Fibroblast of mammary gland (primary cell): ENCODE results near the gene SOD2.

Experiments
- DNase-seq: peaks from one replicate; pipeline ENCODE4 v3.0.0-alpha.2; 2010; ENCODE audit warnings: low read depth
- H3K4me3 ChIP-seq: 2 replicates; pipeline ENCODE4 v1.5.1; 2011; ENCODE audit warnings: low read depth, mild to moderate bottlenecking, low read length, moderate library complexity; ENCODE audit not compliant: control insufficient read depth
- TF ChIP-seq, protein P1 (sequence below): conservative IDR thresholded peaks from 2 replicates; pipeline ENCODE4 v1.5.1; 2011; ENCODE audit warnings: low read depth, low read length, inconsistent platforms; ENCODE audit not compliant: control insufficient read depth, insufficient read depth

SOD2 gene

DNA sequence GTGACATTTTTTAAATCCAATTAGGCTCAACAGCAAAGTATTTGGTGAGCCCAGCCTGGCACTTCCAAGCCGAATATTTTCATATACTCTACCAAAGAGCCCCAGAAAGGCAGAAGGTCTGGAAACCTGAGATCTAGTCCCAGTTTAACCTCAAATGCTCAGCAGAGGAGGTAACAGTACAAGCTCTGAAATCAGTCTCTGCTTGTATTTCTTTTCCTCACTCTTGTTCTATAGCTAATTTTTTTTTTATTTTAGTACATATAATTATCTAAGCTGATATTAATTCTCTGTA is 9.1 kb downstream of the SOD2 start:
- TF ChIP-seq, protein P1, sequence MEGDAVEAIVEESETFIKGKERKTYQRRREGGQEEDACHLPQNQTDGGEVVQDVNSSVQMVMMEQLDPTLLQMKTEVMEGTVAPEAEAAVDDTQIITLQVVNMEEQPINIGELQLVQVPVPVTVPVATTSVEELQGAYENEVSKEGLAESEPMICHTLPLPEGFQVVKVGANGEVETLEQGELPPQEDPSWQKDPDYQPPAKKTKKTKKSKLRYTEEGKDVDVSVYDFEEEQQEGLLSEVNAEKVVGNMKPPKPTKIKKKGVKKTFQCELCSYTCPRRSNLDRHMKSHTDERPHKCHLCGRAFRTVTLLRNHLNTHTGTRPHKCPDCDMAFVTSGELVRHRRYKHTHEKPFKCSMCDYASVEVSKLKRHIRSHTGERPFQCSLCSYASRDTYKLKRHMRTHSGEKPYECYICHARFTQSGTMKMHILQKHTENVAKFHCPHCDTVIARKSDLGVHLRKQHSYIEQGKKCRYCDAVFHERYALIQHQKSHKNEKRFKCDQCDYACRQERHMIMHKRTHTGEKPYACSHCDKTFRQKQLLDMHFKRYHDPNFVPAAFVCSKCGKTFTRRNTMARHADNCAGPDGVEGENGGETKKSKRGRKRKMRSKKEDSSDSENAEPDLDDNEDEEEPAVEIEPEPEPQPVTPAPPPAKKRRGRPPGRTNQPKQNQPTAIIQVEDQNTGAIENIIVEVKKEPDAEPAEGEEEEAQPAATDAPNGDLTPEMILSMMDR: no peak
- no peak for DNase-seq
- no peak overlapping the region for H3K4me3 ChIP-seq

DNA sequence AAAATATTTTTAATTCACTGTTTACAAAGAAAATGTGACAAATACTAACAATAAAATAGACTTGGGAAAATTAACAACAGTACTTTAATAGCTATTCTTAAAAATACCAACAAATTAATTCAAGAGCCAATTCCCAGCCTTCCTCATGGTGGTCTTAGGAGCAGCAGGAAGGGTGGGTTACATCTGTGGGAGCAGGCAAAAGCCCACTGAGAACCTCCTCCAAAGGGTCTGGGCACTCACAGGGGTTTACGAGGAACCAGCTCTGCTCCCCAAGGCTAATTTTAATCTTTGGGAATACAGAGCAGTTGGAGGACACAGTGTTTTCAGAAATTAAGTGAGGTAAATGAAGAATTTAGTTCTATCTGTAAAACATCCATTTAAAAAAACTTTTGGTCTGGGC is 10.2 kb downstream of the SOD2 start:
- no peak overlapping the region for H3K4me3 ChIP-seq
- TF ChIP-seq, protein P1: no peak
- DNase-seq: no peak

DNA sequence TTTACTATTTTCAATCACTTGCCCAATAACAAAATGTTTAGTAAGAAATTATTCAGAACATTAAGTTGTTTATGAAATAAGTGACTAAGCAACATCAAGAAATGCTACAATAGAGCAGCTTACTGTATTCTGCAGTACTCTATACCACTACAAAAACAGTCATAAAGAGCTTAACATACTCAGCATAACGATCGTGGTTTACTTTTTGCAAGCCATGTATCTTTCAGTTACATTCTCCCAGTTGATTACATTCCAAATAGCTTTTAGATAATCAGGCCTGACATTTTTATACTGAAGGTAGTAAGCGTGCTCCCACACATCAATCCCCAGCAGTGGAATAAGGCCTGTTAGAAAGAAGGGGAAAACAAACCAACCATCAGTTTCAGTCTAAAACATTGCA is 10.7 kb downstream of the SOD2 start:
- no peak for DNase-seq
- TF ChIP-seq, protein P1: no peak
- no peak overlapping the region for H3K4me3 ChIP-seq

DNA sequence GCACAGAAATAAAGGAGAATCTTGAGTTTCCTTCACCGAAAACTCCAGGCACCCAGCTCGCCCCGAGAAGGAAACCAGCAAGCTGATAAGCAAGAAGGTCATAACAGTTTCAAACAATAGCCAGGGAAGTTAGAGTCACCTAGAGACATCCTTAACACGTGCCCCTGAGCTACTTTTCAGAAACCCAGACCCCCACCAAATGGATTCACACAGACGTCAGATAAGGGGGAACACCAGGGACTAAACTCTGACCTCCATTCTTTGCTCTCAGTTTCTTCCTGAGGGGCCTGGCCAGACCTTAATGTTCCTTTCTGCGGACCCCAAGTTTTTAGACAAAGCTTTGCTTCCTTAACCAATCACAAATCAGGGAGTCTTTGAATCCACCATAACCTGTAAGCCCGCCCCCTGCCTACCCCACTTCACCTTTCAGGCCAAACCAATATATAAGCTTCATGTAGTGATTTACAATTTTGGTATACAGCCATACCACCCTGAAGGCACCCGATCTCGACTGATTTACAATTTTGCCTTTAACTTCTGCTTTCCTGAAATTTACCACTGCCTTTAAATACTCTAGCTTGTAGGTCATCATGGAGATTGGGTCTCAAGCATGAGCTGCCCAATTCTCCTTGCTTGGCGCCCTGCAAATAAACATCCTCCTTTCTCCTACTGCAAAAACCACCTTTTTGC is 11.7 kb downstream of the SOD2 start:
- H3K4me3 ChIP-seq: no peak overlapping the region
- DNase-seq: no peak

DNA sequence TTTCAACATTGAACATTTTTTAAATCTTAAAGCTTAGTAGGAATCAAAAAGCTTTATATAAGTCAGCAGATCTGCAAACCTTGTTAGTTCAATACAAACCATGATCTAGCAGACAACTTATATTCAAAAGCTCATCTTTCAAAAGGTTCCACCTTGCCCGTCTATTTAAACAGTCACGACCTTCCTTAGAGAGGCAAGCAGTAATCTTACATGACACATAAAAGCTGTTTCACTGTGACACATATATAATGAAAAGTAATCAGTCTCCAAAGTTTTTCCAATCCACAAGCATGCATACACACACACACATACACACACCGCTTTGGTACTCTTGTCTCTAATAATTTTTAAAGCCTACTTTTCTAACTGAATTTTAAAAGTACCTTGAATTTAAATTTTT is 12.9 kb downstream of the SOD2 start:
- no peak for DNase-seq
- TF ChIP-seq, protein P1: no peak
- no peak overlapping the region for H3K4me3 ChIP-seq

More for the DNA sequence above, 11.7 kb downstream of the SOD2 start:
- TF ChIP-seq, protein P1: no peak

DNA sequence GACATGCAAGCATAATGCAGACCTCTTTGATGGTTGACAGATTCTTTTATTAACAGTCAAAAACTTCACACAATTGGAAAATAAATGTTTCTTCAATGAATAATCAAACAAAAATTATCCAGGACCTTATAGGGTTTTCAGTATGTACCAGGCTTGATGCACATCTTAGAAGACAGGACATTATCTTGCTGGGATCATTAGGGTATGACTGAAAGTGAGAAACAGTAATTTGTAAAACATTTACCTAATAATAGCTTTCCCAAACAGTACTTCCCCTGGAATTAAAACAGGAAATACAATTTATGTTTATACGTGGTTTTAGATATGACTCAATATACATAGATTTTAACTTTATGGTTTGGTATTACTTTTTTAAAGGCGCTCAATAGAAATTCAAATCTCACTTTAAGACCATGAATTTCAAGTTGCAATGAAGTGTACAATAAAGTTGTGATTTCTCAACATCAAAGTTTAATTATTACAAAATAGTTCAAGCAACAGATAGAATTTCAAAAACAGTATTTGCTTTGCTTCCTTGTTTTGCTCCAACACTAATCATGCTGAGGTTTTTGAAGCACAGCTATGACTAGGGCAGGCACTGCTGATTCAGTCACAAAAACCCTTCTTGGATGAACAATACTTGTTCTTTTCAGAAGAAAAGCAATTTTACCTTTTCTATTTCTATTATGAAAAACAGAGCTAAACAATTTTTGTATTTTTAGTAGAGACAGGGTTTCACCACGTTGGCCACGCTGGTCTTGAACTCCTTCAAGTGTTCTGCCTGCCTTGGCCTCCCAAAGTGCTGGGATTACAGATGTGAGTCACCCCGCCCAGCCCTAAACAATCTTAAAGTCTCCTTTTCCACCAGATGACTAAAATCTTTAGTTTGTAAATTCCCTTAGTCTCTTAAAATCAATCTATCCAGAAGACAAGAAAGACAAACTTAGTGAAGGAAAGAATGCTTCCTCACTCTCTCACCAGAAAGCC is 13.7 kb downstream of the SOD2 start:
- TF ChIP-seq, protein P1: no peak
- DNase-seq: peak; percentile 52
- no peak overlapping the region for H3K4me3 ChIP-seq
